GM12878 (cell line): ENCODE measurements around the gene BRI3BP.

Experiments used
- EP300 ChIP-seq, 2 experiments: fragments of 150-350 bp in 1 of 2; IDR thresholded peaks; 2 replicates each; pipeline ENCODE4 v1.6.1; 2011 to 2012; ENCODE audit warnings: low read depth in 2 of 2, low read length in 2 of 2, borderline replicate concordance in 1 of 2, improper control_type of control experiment in 1 of 2, inconsistent platforms in 1 of 2; ENCODE audit not compliant: control insufficient read depth in 1 of 2
- FOS ChIP-seq: IDR thresholded peaks from 3 replicates; pipeline ENCODE4 v1.6.1; 2011; ENCODE audit warnings: borderline replicate concordance; ENCODE audit not compliant: insufficient read length; ENCODE audit errors: extremely low read depth
- POLR2A ChIP-seq: IDR thresholded peaks from 2 replicates; pipeline ENCODE4 v1.6.1; 2011; ENCODE audit warnings: low read depth, mild to moderate bottlenecking, low read length
- YY1 ChIP-seq: IDR thresholded peaks from 2 replicates; pipeline ENCODE4 v1.6.1; 2011; ENCODE audit warnings: low read depth, mild to moderate bottlenecking, low read length
- TF ChIP-seq, protein P1 (sequence below): IDR thresholded peaks from 2 replicates; pipeline ENCODE4 v1.6.1; 2012; ENCODE audit warnings: low read depth, low read length, improper control_type of control experiment
- TF ChIP-seq, protein P2 (sequence below), 3 experiments: IDR thresholded peaks in 2 of 3; conservative IDR thresholded peaks in 1 of 3; 2 replicates each; pipeline ENCODE4 v1.5.1; 2011; ENCODE audit warnings: low read depth in 3 of 3, low read length in 3 of 3, mild to moderate bottlenecking in 3 of 3, control low read depth in 2 of 3, moderate library complexity in 2 of 3, inconsistent platforms in 1 of 3, mixed read lengths in 1 of 3; ENCODE audit not compliant: control insufficient read depth in 2 of 3, insufficient read depth in 1 of 3; ENCODE audit errors: extremely low read depth in 1 of 3

DNA sequence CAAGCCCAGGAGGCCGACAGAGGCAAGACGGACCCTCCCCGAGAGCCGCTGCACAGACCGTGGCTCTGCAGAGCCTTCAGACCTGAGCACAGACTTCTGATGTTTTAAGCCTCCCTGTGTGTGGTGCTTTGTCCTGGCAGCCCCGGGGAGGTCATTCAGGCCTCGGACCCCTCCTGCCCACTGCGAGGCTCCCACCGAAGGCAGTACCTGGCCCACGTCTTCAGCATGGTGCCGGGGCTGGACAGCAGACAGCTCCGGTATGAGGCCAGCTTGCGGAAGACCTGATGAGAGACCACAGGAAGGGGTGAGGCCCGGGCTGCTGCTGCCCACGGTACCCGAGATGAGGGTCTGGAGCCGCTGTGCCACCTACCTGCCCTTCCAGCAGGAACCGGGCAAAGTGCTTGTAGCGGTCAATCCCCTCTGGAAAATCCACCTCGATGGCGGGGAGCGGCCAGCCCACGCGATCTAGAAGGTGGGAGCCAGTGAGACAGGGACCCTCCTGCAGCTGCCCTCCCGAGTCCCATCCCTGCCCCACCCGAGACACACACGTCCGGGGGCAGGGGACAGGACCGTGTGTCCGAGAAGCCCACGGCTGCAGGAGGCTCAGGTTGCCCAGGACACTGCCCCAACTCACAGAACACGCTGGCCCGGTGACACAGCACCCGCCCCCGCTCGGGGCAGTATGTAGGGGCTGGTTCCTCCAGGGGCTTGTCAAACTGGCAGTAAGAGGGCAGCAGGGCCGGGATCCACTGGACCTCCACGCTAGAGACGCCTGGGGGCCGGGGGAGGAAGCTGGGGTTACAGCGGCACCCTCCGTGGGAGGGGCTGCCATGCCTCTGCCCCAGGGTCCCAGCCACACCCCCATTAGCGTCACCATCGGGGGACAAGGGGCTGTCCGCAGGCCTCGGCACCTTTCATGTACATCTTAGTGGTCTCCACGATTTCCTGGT, 43.4 kb upstream of the BRI3BP start:
- no peak for TF ChIP-seq YY1
- TF ChIP-seq, protein P1, sequence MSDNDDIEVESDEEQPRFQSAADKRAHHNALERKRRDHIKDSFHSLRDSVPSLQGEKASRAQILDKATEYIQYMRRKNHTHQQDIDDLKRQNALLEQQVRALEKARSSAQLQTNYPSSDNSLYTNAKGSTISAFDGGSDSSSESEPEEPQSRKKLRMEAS: no peak
- no peak for TF ChIP-seq FOS
- 0 out of 2 replicates have a peak, but pooled peaks have one; percentile 23 for TF ChIP-seq POLR2A
- TF ChIP-seq, protein P2, sequence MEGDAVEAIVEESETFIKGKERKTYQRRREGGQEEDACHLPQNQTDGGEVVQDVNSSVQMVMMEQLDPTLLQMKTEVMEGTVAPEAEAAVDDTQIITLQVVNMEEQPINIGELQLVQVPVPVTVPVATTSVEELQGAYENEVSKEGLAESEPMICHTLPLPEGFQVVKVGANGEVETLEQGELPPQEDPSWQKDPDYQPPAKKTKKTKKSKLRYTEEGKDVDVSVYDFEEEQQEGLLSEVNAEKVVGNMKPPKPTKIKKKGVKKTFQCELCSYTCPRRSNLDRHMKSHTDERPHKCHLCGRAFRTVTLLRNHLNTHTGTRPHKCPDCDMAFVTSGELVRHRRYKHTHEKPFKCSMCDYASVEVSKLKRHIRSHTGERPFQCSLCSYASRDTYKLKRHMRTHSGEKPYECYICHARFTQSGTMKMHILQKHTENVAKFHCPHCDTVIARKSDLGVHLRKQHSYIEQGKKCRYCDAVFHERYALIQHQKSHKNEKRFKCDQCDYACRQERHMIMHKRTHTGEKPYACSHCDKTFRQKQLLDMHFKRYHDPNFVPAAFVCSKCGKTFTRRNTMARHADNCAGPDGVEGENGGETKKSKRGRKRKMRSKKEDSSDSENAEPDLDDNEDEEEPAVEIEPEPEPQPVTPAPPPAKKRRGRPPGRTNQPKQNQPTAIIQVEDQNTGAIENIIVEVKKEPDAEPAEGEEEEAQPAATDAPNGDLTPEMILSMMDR (IDR thresholded peaks at IDR 0.05 in 2 of 3, conservative IDR thresholded peaks at IDR 0.05 in 1 of 3; ENCODE audit: control insufficient read depth in 2 of 3, extremely low read depth in 1 of 3, insufficient read depth in 1 of 3, low read depth in 3 of 3, low read length in 3 of 3): no peak
- TF ChIP-seq EP300 (IDR thresholded peaks at IDR 0.05; ENCODE audit: borderline replicate concordance in 1 of 2, control insufficient read depth in 1 of 2, low read depth in 2 of 2, low read length in 2 of 2): no peak
